Measurements from ENCODE around the gene FSHR.

DNA sequence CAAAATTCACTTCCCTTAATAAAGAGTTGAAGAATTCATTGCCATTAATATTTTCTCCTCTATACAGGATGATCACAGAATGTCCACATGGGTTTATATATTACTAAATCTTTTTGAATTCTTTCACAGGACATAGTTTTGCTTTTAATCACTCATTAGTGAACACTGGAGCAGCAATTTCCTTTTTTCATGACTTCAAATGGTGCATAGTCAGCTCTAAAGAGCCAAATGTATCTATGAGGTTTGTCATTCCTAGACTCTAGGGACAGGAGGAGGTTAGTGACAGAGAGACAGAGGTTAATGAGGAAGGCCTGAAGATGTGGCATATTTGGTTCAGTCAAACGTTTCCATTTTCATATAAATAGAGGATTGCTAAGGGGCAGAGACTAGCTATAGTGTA, 111.8 kb downstream of the FSHR start:
- TF ChIP-seq, protein P1, sequence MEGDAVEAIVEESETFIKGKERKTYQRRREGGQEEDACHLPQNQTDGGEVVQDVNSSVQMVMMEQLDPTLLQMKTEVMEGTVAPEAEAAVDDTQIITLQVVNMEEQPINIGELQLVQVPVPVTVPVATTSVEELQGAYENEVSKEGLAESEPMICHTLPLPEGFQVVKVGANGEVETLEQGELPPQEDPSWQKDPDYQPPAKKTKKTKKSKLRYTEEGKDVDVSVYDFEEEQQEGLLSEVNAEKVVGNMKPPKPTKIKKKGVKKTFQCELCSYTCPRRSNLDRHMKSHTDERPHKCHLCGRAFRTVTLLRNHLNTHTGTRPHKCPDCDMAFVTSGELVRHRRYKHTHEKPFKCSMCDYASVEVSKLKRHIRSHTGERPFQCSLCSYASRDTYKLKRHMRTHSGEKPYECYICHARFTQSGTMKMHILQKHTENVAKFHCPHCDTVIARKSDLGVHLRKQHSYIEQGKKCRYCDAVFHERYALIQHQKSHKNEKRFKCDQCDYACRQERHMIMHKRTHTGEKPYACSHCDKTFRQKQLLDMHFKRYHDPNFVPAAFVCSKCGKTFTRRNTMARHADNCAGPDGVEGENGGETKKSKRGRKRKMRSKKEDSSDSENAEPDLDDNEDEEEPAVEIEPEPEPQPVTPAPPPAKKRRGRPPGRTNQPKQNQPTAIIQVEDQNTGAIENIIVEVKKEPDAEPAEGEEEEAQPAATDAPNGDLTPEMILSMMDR (IDR thresholded peaks at IDR 0.05; ENCODE audit: extremely low read depth in 1 of 2, insufficient read depth in 1 of 2, low read depth in 1 of 2, low read length in 2 of 2): no peak
- no peak for TF ChIP-seq GATA2 (IDR thresholded peaks at IDR 0.05; ENCODE audit: insufficient read depth, insufficient read length, low read depth, low read length)

All from endothelial cell of umbilical vein (primary cell).